NCI-H446 (cell line): Measurements from ENCODE around the gene NTRK2.

Experiments
- DNase-seq, 2 experiments: peaks; one replicate each; lab custom pipeline; 2025; lab: John Stamatoyannopoulos, UW

Gene NTRK2

GRCh38 chr9:84681516-84682285 is 12.2 kb downstream of the NTRK2 start:
- DNase-seq, result no peak

- DNase-seq, result no peak
These were observed 16.5 kb downstream of the NTRK2 start for GRCh38 chr9:84686068-84686467.

GRCh38 chr9:84688956-84689355 is 19.4 kb downstream of the NTRK2 start:
- DNase-seq, result no peak

DNA sequence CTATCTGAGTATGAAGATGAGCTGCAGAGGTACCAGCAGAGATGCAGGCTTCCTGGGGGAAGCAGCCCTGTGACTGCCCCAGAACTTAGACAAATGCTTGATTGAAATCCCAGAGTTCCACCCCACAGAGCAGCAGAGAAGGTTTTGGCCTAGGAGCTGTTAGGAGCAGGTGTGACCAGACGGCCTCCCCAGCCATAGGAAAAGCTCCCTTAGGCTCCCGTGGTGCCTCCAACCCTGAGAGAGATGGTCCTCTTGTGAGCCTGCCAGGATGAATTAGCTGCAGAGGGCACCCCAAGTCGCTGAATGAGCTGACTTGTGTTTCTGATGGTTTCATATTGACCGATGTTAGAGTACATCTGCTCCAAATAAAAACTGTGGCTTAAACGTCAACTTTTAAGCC is 22.1 kb downstream of the NTRK2 start:
- DNase-seq, result no peak

GRCh38 chr9:84694248-84694647 is 24.7 kb downstream of the NTRK2 start:
- no peak for DNase-seq

- DNase-seq, result no peak
These were observed 27.5 kb downstream of the NTRK2 start for GRCh38 chr9:84697042-84697441.

GRCh38 chr9:84697509-84698114 is 28.1 kb downstream of the NTRK2 start:
- no peak for DNase-seq

GRCh38 chr9:84698323-84698722 is 28.8 kb downstream of the NTRK2 start:
- no peak for DNase-seq

- DNase-seq, result no peak
These were observed 30.5 kb downstream of the NTRK2 start for GRCh38 chr9:84699984-84700383.

- DNase-seq, result no peak
These were observed 32.3 kb downstream of the NTRK2 start for GRCh38 chr9:84701801-84702200.

GRCh38 chr9:84702471-84702870 is 32.9 kb downstream of the NTRK2 start:
- no peak for DNase-seq

GRCh38 chr9:84703793-84704192 is 34.3 kb downstream of the NTRK2 start:
- DNase-seq, result no peak

GRCh38 chr9:84705128-84705527 is 35.6 kb downstream of the NTRK2 start:
- DNase-seq, result no peak

GRCh38 chr9:84708400-84708799 is 38.9 kb downstream of the NTRK2 start:
- DNase-seq, result no peak

DNA sequence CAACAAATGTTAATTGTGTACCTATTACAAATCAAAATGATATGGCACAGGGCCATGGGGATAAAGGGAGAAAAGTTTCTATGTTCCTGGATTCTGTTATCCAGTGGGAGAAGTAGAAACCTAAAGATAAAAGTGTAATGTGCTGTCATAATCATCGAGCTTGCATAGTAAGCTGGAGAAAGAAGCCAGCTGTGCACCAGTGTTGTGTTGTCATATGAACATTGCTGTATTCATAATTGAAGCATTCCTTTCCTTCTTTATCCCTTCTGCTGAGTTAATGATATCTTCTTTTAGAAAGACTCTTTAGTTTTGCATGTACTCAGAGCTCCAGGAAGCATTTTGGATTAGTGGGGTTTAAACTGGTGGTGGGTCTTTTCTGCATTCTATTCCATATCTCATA is 39.5 kb downstream of the NTRK2 start:
- no peak for DNase-seq

DNA sequence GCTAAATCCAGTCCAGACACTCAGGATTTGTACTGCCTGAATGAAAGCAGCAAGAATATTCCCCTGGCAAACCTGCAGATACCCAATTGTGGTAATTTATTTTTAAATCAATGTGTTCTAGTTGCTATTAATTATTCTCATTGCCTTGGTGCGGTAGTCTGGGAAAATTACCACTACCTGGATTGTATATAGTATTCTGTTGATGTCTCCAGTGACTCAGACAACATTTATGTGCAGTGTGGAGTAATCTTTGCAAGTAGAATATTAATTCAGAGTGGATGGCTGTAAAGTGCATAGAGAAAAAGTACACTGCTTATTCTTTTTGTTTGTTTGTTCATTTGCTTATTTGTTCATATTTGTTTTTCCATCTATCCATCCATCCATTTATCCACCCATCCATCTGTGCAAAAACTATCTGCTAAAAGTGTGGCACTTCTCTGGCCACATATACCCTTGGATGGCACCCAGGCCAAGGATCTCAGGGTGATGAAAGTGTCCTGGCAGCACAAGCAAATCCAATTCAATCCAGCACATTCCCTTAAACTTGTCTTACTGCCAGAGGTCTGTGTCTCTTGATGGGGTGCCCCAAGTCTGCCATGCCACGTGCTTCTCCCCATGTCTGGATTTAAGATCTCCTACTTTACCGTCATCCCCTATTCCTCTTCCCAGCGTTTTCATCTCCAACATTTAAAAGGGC is 41.3 kb downstream of the NTRK2 start:
- no peak for DNase-seq

DNA sequence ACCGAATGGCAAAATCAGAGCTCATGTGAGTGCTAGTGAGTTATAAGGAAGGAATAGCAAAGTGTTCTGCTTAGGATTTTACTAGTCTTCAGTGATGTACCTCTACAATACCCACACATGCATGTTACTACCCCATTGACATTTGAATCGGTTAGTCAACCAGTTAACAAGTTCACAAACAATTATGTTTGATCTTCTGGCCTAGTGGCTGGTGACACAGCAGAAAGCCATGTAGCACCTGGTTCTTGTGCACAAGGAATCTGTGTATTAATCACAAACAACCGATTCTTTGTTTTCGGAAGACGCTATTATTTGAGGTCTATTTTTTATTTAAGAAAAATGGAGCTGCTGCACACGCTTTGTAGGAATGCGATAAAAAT is 41.9 kb downstream of the NTRK2 start:
- no peak for DNase-seq

GRCh38 chr9:84711936-84712335 is 42.4 kb downstream of the NTRK2 start:
- no peak for DNase-seq

GRCh38 chr9:84716217-84716616 is 46.7 kb downstream of the NTRK2 start:
- no peak for DNase-seq

DNA sequence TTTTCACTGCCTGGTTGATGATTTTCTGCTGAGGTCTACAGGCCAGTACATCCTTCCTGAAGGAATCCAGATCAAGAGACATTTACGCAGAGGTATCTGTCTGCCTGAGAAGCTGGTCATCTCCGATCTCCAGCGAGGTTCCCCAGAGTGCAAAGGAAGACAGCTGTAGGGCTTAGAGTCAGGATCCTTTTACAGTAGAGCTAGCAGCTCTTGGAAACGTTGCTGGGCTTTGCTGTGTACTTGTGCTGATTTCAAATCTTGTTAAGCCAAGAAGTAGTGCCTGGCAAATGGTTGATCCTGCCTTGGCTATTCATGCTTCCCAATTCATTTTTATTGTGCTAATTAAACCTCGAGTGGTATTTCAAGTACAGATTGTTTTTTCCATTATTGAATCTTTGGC is 48.9 kb downstream of the NTRK2 start:
- no peak for DNase-seq

- no peak for DNase-seq
These were observed 53.0 kb downstream of the NTRK2 start for GRCh38 chr9:84722388-84722989.

- DNase-seq, result no peak
These were observed 53.9 kb downstream of the NTRK2 start for GRCh38 chr9:84723426-84723825.

DNA sequence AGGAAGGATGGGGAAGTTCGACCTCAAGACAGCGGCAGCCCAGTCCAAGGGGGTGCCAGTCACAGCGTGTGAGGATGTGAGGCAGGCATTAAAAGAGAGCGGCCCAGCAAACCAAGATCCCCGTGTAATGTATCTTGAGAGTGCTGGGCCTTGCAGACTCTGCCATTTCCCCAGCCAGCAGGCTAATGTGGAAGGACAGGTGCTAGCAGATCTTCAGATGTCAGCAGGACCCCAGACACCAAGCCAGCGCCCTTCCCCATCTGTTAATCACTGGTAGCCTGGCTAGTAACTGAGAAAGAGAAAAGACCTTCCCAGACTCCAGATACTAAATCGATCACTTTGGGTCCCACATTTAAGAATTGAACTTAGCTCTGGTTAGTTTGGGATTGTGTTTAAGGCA is 62.2 kb downstream of the NTRK2 start:
- DNase-seq, result no peak
